WERI-Rb-1 (cell line): ENCODE measurements around the gene CASP9.
"Not testable (repeated sequence)": the region's sequence is repeated elsewhere in the genome, so short reads cannot be mapped to it uniquely, and the experiment has no call there.

Experiments used
- DNase-seq: peaks from one replicate; pipeline ENCODE4 v3.0.0-alpha.2; 2020
- H3K27ac ChIP-seq: fragments of 250-450 bp; sonication (Bioruptor Pico); 2 replicates; pipeline ENCODE4 v1.5.1; 2020; ENCODE audit warnings: mild to moderate bottlenecking, moderate library complexity
- H3K27me3 ChIP-seq: fragments of 250-450 bp; sonication (Bioruptor Pico); 2 replicates; pipeline ENCODE4 v1.5.1; 2021; ENCODE audit warnings: mild to moderate bottlenecking, low read depth, moderate library complexity; ENCODE audit not compliant: insufficient read depth, severe bottlenecking
- H3K36me3 ChIP-seq: fragments of 250-450 bp; sonication (Bioruptor Pico); 2 replicates; pipeline ENCODE4 v1.5.1; 2020; ENCODE audit warnings: mild to moderate bottlenecking, moderate library complexity
- H3K4me3 ChIP-seq: 2 replicates; pipeline ENCODE4 v1.5.1; 2011; ENCODE audit warnings: low read depth, mild to moderate bottlenecking, control low read depth, low read length
- H3K9me3 ChIP-seq: fragments of 250-450 bp; sonication (Bioruptor Pico); 2 replicates; pipeline ENCODE4 v1.5.1; 2021; ENCODE audit warnings: mild to moderate bottlenecking, moderate library complexity; ENCODE audit not compliant: severe bottlenecking
- CTCF ChIP-seq: IDR thresholded peaks from 2 replicates; pipeline ENCODE4 v1.5.1; 2011; ENCODE audit warnings: low read depth, mild to moderate bottlenecking, control low read depth, inconsistent platforms, low read length

The CASP9 gene

GRCh38 chr1:15489052-15489736 lies 34.8 kb downstream of the CASP9 start:
- Histone ChIP-seq H3K4me3 (no peak overlapping the region), H3K27ac (peak overlapping the region; percentile 31; the same call in 1 of the 2 replicates), H3K27me3 (no peaks in the 10 kb centered on the region), H3K36me3 (peaks cover 7% of the 10 kb centered on the region), H3K9me3 (no peaks in the 10 kb centered on the region)
- no peak for TF ChIP-seq CTCF
- DNase-seq, result peak; percentile 68

GRCh38 chr1:15488371-15488770 lies 35.6 kb downstream of the CASP9 start:
- no peak overlapping the region for H3K27ac ChIP-seq
- H3K27me3 ChIP-seq, result no peaks in the 10 kb centered on the region
- peaks cover 3% of the 10 kb centered on the region; the same call in 1 of the 2 replicates for H3K36me3 ChIP-seq
- DNase-seq, result no peak
- TF ChIP-seq CTCF, result no peak
- no peak overlapping the region for H3K4me3 ChIP-seq
- H3K9me3 ChIP-seq, result no peaks in the 10 kb centered on the region

DNA sequence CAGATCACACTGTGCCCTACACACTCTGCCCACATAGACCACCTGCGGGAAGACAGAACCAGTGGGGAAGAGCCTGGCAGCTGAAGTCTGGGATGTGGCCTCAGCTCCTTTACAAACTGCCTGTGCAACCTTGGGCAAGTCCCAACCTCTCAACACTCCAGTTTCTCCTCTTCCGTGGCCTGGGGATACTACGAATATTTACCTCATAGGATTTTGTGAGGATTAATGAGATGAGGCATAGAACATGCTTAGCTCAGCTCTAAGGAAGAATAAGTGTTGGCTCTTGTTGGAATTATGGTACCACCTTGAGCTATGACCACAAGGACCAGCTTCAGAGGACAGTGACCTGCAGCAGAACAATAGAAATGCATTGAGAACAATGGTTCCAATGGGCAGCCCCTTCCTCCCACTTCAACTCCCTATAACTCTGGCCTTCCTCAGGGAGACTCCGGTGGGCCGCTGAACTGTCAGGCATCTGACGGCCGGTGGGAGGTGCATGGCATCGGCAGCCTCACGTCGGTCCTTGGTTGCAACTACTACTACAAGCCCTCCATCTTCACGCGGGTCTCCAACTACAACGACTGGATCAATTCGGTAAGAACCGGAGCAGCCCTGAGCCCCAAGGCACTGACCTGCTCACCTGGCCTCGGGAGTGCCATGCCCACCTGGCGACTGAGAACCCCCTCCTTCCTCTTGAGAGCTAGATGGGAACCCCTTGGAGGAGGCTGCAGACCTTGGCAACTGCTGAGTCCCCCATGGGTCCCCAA lies 37.0 kb downstream of the CASP9 start:
- H3K36me3 ChIP-seq, DNase-seq, H3K9me3 ChIP-seq, H3K4me3 ChIP-seq, H3K27me3 ChIP-seq, H3K27ac ChIP-seq: not testable (repeated sequence)

- no peak for TF ChIP-seq CTCF
- DNase-seq, result no peak
- no peak overlapping the region for H3K27ac ChIP-seq
- no peak overlapping the region for H3K4me3 ChIP-seq
- H3K9me3 ChIP-seq, result no peaks in the 10 kb centered on the region
- no peaks in the 10 kb centered on the region for H3K36me3 ChIP-seq
- no peaks in the 10 kb centered on the region for H3K27me3 ChIP-seq
These were observed 38.4 kb downstream of the CASP9 start for GRCh38 chr1:15485636-15486035.

- H3K27me3 ChIP-seq, H3K36me3 ChIP-seq, DNase-seq, H3K9me3 ChIP-seq, H3K4me3 ChIP-seq, H3K27ac ChIP-seq: not testable (repeated sequence)
These were observed 39.6 kb downstream of the CASP9 start for GRCh38 chr1:15484443-15484842.

GRCh38 chr1:15483971-15484370 lies 40.0 kb downstream of the CASP9 start:
- Histone ChIP-seq H3K27ac (no peak overlapping the region), H3K9me3 (no peaks in the 10 kb centered on the region), H3K36me3 (no peaks in the 10 kb centered on the region), H3K4me3 (no peak overlapping the region), H3K27me3 (no peaks in the 10 kb centered on the region)
- no peak for TF ChIP-seq CTCF
- no peak for DNase-seq

DNA sequence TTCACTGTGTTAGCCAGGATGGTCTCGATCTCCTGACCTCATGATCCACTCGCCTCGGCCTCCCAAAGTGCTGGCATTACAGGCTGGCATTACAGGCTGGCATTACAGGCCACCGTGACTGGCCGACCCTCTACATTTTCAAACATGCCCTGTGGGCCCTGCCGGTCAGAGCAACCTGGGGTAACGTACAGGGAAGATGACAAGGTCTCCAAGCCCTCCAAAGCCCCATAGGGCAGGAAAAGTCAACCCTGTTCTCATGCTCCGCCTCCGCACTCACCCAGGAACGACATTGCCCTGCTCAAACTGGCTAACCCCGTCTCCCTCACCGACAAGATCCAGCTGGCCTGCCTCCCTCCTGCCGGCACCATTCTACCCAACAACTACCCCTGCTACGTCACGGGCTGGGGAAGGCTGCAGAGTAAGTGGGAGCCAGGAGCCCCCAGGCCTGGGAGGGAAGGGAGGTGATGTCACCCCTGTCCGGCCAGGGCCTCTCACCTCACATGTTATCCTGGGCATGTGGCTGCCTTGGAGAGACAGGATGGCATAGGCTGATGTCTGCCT lies 41.0 kb downstream of the CASP9 start:
- peak overlapping the region; percentile 21; the same call in 1 of the 2 replicates for H3K27ac ChIP-seq
- H3K27me3 ChIP-seq, H3K4me3 ChIP-seq, DNase-seq, H3K9me3 ChIP-seq, H3K36me3 ChIP-seq: not testable (repeated sequence)

DNA sequence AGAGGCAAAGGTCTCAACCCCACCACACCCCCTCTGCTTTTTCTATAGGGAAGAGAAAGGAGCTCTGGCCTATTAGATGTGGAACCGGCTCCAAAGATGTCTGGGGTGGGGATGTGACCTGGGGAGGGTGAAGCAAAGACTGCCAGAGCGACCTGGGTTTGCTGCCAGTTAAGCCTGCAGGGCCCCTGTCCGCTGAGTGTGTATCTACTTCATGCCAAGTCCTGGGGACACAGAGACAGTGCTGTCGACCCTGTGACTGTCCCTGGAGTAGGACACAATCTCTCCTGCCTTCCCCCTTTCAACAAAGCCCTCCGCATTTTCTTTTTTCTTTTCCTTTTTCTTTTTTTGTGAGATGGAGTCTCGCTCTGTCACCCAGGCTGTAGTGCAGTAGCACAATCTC lies 41.6 kb downstream of the CASP9 start:
- H3K9me3 ChIP-seq, H3K27ac ChIP-seq, H3K36me3 ChIP-seq, H3K27me3 ChIP-seq, H3K4me3 ChIP-seq, DNase-seq: not testable (repeated sequence)
